H9 (cell line): ENCODE data around the gene CRYAB. TPM values are rescaled to one million over a fixed set of nuclear protein-coding genes. Genes with fewer than 3 reads are reported as not detected.

ENCODE experiments used
- DNase-seq: peaks from one replicate; pipeline ENCODE4 v3.0.0-alpha.2; 2017
- H2AFZ ChIP-seq: one replicate; pipeline ENCODE4 v1.6.1; 2013; ENCODE audit warnings: mild to moderate bottlenecking, low read length, control low read depth, moderate library complexity
- H2AK5ac ChIP-seq: 2 replicates; pipeline ENCODE4 v1.6.1; 2013; ENCODE audit warnings: low read length, control low read depth, mixed read lengths; ENCODE audit not compliant: insufficient read length
- H2BK120ac ChIP-seq: one replicate; pipeline ENCODE4 v1.6.1; 2013; ENCODE audit warnings: low read depth, mild to moderate bottlenecking, low read length, control low read depth, inconsistent platforms; ENCODE audit not compliant: poor library complexity, severe bottlenecking
- H2BK12ac ChIP-seq: 2 replicates; pipeline ENCODE4 v1.6.1; 2013; ENCODE audit warnings: low read length, control low read depth, mixed read lengths, low read depth; ENCODE audit not compliant: insufficient read length
- H2BK15ac ChIP-seq: 2 replicates; pipeline ENCODE4 v1.6.1; 2013; ENCODE audit warnings: low read depth, low read length, control low read depth
- H2BK20ac ChIP-seq: one replicate; pipeline ENCODE4 v1.6.1; 2013; ENCODE audit warnings: low read depth, mild to moderate bottlenecking, low read length, control low read depth, inconsistent platforms; ENCODE audit not compliant: poor library complexity, severe bottlenecking
- H2BK5ac ChIP-seq: 2 replicates; pipeline ENCODE4 v1.6.1; 2013; ENCODE audit warnings: low read length, control low read depth, mixed read lengths; ENCODE audit not compliant: insufficient read length
- H3K14ac ChIP-seq: 2 replicates; pipeline ENCODE4 v1.6.1; 2013; ENCODE audit warnings: low read length, control low read depth; ENCODE audit not compliant: insufficient read depth
- H3K18ac ChIP-seq: 2 replicates; pipeline ENCODE4 v1.6.1; 2013; ENCODE audit warnings: low read depth, mild to moderate bottlenecking, mixed read lengths, low read length, control low read depth; ENCODE audit not compliant: insufficient read length
- H3K23ac ChIP-seq: 2 replicates; pipeline ENCODE4 v1.6.1; 2013; ENCODE audit warnings: low read length, control low read depth, mixed read lengths, low read depth; ENCODE audit not compliant: insufficient read length
- H3K23me2 ChIP-seq: 2 replicates; pipeline ENCODE4 v1.6.1; 2013; ENCODE audit warnings: low read depth, mild to moderate bottlenecking, mixed read lengths, low read length, control low read depth; ENCODE audit not compliant: insufficient read length, poor library complexity, severe bottlenecking
- H3K27ac ChIP-seq: 2 replicates; pipeline ENCODE4 v1.5.1; 2013; ENCODE audit warnings: low read length, control low read depth, mixed read lengths, low read depth; ENCODE audit not compliant: insufficient read length
- H3K27me3 ChIP-seq: 2 replicates; pipeline ENCODE4 v1.6.1; 2013; ENCODE audit warnings: low read length, control low read depth, inconsistent platforms; ENCODE audit not compliant: insufficient read depth
- H3K4ac ChIP-seq: 2 replicates; pipeline ENCODE4 v1.6.1; 2013; ENCODE audit warnings: low read depth, mild to moderate bottlenecking, control low read depth, inconsistent platforms, low read length, moderate library complexity
- H3K4me1 ChIP-seq: 2 replicates; pipeline ENCODE4 v1.6.1; 2013; ENCODE audit warnings: low read length, control low read depth, inconsistent platforms; ENCODE audit not compliant: insufficient read depth
- H3K4me2 ChIP-seq: 2 replicates; pipeline ENCODE4 v1.6.1; 2013; ENCODE audit warnings: low read length, control low read depth, mixed read lengths; ENCODE audit not compliant: insufficient read length, insufficient read depth
- H3K56ac ChIP-seq: 2 replicates; pipeline ENCODE4 v1.6.1; 2013; ENCODE audit warnings: low read depth, mild to moderate bottlenecking, mixed read lengths, low read length, control low read depth; ENCODE audit not compliant: insufficient read length
- H3K79me1 ChIP-seq: 2 replicates; pipeline ENCODE4 v1.6.1; 2013; ENCODE audit warnings: low read depth, mild to moderate bottlenecking, moderate library complexity, low read length, control low read depth, inconsistent platforms; ENCODE audit not compliant: insufficient read depth, poor library complexity, severe bottlenecking
- H3K79me2 ChIP-seq: 2 replicates; pipeline ENCODE4 v1.6.1; 2013; ENCODE audit warnings: low read length, control low read depth, inconsistent platforms; ENCODE audit not compliant: insufficient read depth
- H3K9ac ChIP-seq: 2 replicates; pipeline ENCODE4 v1.6.1; 2013; ENCODE audit warnings: low read length, control low read depth, mixed read lengths; ENCODE audit not compliant: insufficient read length; ENCODE audit errors: extremely low read depth
- H3K9me3 ChIP-seq: one replicate; pipeline ENCODE4 v1.6.1; 2013; ENCODE audit warnings: low read depth, low read length, inconsistent platforms; ENCODE audit not compliant: control insufficient read depth
- H3T11ph ChIP-seq: one replicate; pipeline ENCODE4 v1.6.1; 2013; ENCODE audit warnings: mild to moderate bottlenecking, low read length, control low read depth, inconsistent platforms
- H4K20me1 ChIP-seq: one replicate; pipeline ENCODE4 v1.6.1; 2013; ENCODE audit not compliant: control insufficient read depth, insufficient read length, insufficient read depth
- H4K5ac ChIP-seq: 2 replicates; pipeline ENCODE4 v1.6.1; 2013; ENCODE audit warnings: low read depth, mild to moderate bottlenecking, mixed read lengths, low read length, control low read depth; ENCODE audit not compliant: insufficient read length
- H4K8ac ChIP-seq: replicated peaks from 2 replicates; pipeline ENCODE4 v1.6.1; 2013; ENCODE audit warnings: low read length, control low read depth, mixed read lengths, low read depth; ENCODE audit not compliant: insufficient read length
- H4K91ac ChIP-seq: 2 replicates; pipeline ENCODE4 v1.6.1; 2013; ENCODE audit warnings: low read depth, mild to moderate bottlenecking, moderate library complexity, mixed read lengths, low read length, control low read depth; ENCODE audit not compliant: insufficient read length
- H3K27ac Mint-ChIP-seq, 3 experiments: 2 replicates in 2 of 3; 3 replicates in 1 of 3; pipeline ENCODE4 v1.8.0; 2020 to 2021; ENCODE audit warnings: mixed read lengths in 3 of 3, mild to moderate bottlenecking in 1 of 3, moderate library complexity in 1 of 3
- H3K27me3 Mint-ChIP-seq: 2 replicates; pipeline ENCODE4 v1.8.0; 2021; ENCODE audit warnings: low read depth, mild to moderate bottlenecking, moderate library complexity, mixed read lengths
- H3K36me3 Mint-ChIP-seq, 3 experiments: 2 replicates in 2 of 3; 3 replicates in 1 of 3; pipeline ENCODE4 v1.8.0; 2020 to 2021; ENCODE audit warnings: low read depth in 3 of 3, mixed read lengths in 3 of 3; ENCODE audit not compliant: insufficient read depth in 1 of 3
- H3K4me1 Mint-ChIP-seq, 2 experiments: 2 replicates each; pipeline ENCODE4 v1.8.0; 2020; ENCODE audit warnings: mixed read lengths in 2 of 2
- H3K4me3 Mint-ChIP-seq, 2 experiments: 2 replicates in 1 of 2; 3 replicates in 1 of 2; pipeline ENCODE4 v1.8.0; 2020 to 2021; ENCODE audit warnings: mild to moderate bottlenecking in 2 of 2, mixed read lengths in 2 of 2, moderate library complexity in 1 of 2
- H3K9me3 Mint-ChIP-seq, 2 experiments: 2 replicates in 1 of 2; 3 replicates in 1 of 2; pipeline ENCODE4 v1.8.0; 2020; ENCODE audit warnings: mild to moderate bottlenecking in 2 of 2, mixed read lengths in 2 of 2, moderate library complexity in 1 of 2
- CTCF ChIP-seq: fragments of 200-600 bp; sonication (generic); conservative IDR thresholded peaks from 3 replicates; pipeline ENCODE4 v1.8.0; 2021; ENCODE audit warnings: antibody characterized with exemption, mild to moderate bottlenecking
- WGBS: extraction: QIAGEN DNeasy Blood & Tissue Kit; methylation state at CpG from one replicate; pipeline ENCODE4 v1.1.7; 2013; ENCODE audit warnings: missing lambda C conversion rate, low lambda C conversion rate, mixed read lengths; ENCODE audit not compliant: insufficient read length; ENCODE audit errors: extremely low coverage; 5-methylcytosine and 5-hydroxymethylcytosine counted together
- total RNA-seq: library from RNA; stranded (reverse); gene quantifications from 2 replicates; pipeline ENCODE4 v1.2.1, GENCODE V29; 2021

Gene CRYAB
- total RNA-seq, 1 experiment from 2014 or later, result not detected

DNA sequence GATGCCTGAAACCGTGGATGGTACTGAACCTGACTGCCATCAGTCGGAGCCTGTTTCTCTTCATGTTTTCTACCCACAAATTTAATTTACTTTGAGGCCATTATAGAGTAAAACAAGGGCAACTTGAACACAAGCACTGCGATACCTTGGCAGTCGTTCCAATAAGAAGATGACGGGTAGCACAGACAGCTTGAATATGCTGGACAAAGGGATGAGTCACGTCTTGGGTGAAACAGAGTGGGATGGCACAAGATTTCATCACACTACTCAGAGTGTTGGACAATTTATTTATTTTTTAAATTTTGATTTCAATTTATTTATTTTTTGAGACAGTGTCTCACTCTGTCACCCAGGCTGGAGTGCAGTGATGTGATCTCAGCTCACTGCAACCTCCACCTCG is 31.3 kb upstream of the CRYAB start:
- Histone ChIP-seq H2AFZ (no peak overlapping the region), H3K14ac (no peak overlapping the region), H3K23ac (no peak overlapping the region), H4K20me1 (no peaks in the 10 kb centered on the region), H3T11ph (no peak overlapping the region), H3K79me2 (no peaks in the 10 kb centered on the region; the same call in 1 of the 2 replicates), H3K9me3 (no peaks in the 10 kb centered on the region), H3K9ac (no peak overlapping the region), H3K56ac (no peak overlapping the region), H2BK5ac (no peak overlapping the region), H2BK120ac (no peak overlapping the region), H4K8ac (no peak overlapping the region), H2BK12ac (no peak overlapping the region), H3K4me2 (no peak overlapping the region), H2AK5ac (no peak overlapping the region), H3K27me3 (no peaks in the 10 kb centered on the region; the same call in 1 of the 2 replicates), H3K27ac (no peak overlapping the region), H3K4ac (no peak overlapping the region), H4K91ac (no peak overlapping the region), H3K4me1 (peaks cover 5% of the 10 kb centered on the region; the same call in 1 of the 2 replicates), H4K5ac (no peak overlapping the region), H2BK20ac (no peak overlapping the region), H3K23me2 (peaks cover under 1% of the 10 kb centered on the region), H3K79me1 (no peaks in the 10 kb centered on the region), H2BK15ac (no peak overlapping the region), H3K18ac (no peak overlapping the region)
- no peak for TF ChIP-seq CTCF
- Mint-ChIP-seq H3K4me1 (peaks cover 24 to 32% of the 10 kb centered on the region in 2 experiments), H3K27ac (no peak overlapping the region), H3K9me3 (no peaks in the 10 kb centered on the region), H3K36me3 (no peaks in the 10 kb centered on the region), H3K27me3 (no peaks in the 10 kb centered on the region), H3K4me3 (no peak overlapping the region)
- WGBS, result no CpG with 5 or more reads among the region's 7 CpGs
- DNase-seq, result no peak
